Activated naive CD8-positive, alpha-beta T cell treated with anti-CD3 and anti-CD28 coated beads, Interleukin-2, amount 10 ng/mL, durations not matched to agents 7 days and 5 days (primary cell): ENCODE measurements around the gene AIF1L. TPM values are rescaled to one million over a fixed set of nuclear protein-coding genes. Genes with fewer than 3 reads are reported as not detected.
A peak's percentile ranks its signal among the peaks of the same experiment; 100 is the strongest.
"Not testable (repeated sequence)": the region's sequence is repeated elsewhere in the genome, so short reads cannot be mapped to it uniquely, and the experiment has no call there.

Experiments used
- ATAC-seq: fragments of 150-1000 bp; cut with Tn5 transposase; one replicate; pipeline ENCODE4 v1.10.0; 2021; ENCODE audit warnings: low read depth, moderate library complexity
- POLR2A ChIA-PET: fragments of 350-600 bp; sonication (Branson Sonifier 250); formaldehyde crosslinking; loops from one replicate; lab custom pipeline; 2021; ENCODE audit warnings: antibody characterized with exemption; lab: Charles Lee
- DNase-seq: peaks from one replicate; pipeline ENCODE4 v3.0.0; 2021
- H3K27ac Mint-ChIP-seq: one replicate; pipeline ENCODE4 v1.8.0; 2022; ENCODE audit warnings: mild to moderate bottlenecking, mixed read lengths
- H3K27me3 Mint-ChIP-seq: one replicate; pipeline ENCODE4 v1.8.0; 2022; ENCODE audit warnings: mild to moderate bottlenecking, moderate library complexity, mixed read lengths
- H3K36me3 Mint-ChIP-seq: one replicate; pipeline ENCODE4 v1.8.0; 2021; ENCODE audit warnings: mild to moderate bottlenecking, mixed read lengths
- H3K4me1 Mint-ChIP-seq: one replicate; pipeline ENCODE4 v1.8.0; 2021; ENCODE audit warnings: mixed read lengths
- H3K4me3 Mint-ChIP-seq: one replicate; pipeline ENCODE4 v1.8.0; 2022; ENCODE audit warnings: mild to moderate bottlenecking, moderate library complexity, mixed read lengths
- H3K9me3 Mint-ChIP-seq: one replicate; pipeline ENCODE4 v1.8.0; 2021; ENCODE audit warnings: mixed read lengths
- total RNA-seq, 2 experiments: library from RNA; stranded (reverse); gene quantifications; one replicate each; pipeline ENCODE4 v1.2.3, GENCODE V29; 2021

Gene AIF1L
- total RNA-seq, 2 experiments from 2014 or later: 0.34 to 0.42 TPM

GRCh38 chr9:131112374-131113154 lies 16.2 kb downstream of the AIF1L start:
- POLR2A ChIA-PET: interaction anchor here (1.2 kb wide), 1 partner anchor 12 kb away, joined by 4 read pairs; the partner anchor contains the start of gene NUP214
- no peaks in the 10 kb centered on the region for H3K9me3 Mint-ChIP-seq

GRCh38 chr9:131113655-131114054 lies 17.3 kb downstream of the AIF1L start:
- Mint-ChIP-seq H3K27ac (no peak overlapping the region), H3K27me3 (peaks cover 8% of the 10 kb centered on the region), H3K9me3 (no peaks in the 10 kb centered on the region), H3K36me3 (no peaks in the 10 kb centered on the region), H3K4me1 (no peaks in the 10 kb centered on the region), H3K4me3 (no peak overlapping the region)
- POLR2A ChIA-PET: interaction anchor here (0.8 kb wide), 1 partner anchor 12 kb away, joined by 4 read pairs; the partner anchor contains the start of gene NUP214
- DNase-seq (no peak), ATAC-seq (no peak)

More at GRCh38 chr9:131112374-131113154, 16.2 kb downstream of the AIF1L start:
- Mint-ChIP-seq H3K4me3 (no peak overlapping the region), H3K4me1 (peaks cover 1% of the 10 kb centered on the region), H3K27me3 (peaks cover 5% of the 10 kb centered on the region), H3K36me3 (no peaks in the 10 kb centered on the region), H3K27ac (no peak overlapping the region)
- DNase-seq (no peak), ATAC-seq (no peak)

- Mint-ChIP-seq H3K36me3 (no peaks in the 10 kb centered on the region), H3K4me3 (no peak overlapping the region), H3K27me3 (peaks cover 8% of the 10 kb centered on the region), H3K27ac (no peak overlapping the region), H3K4me1 (no peaks in the 10 kb centered on the region), H3K9me3 (no peaks in the 10 kb centered on the region)
- POLR2A ChIA-PET: interaction anchor here (0.8 kb wide), 1 partner anchor 12 kb away, joined by 4 read pairs; the partner anchor contains the start of gene NUP214
- DNase-seq (no peak), ATAC-seq (no peak)
These were observed 17.8 kb downstream of the AIF1L start for GRCh38 chr9:131114084-131114535.

- H3K9me3 Mint-ChIP-seq, POLR2A ChIA-PET, H3K4me1 Mint-ChIP-seq, DNase-seq, ATAC-seq, H3K36me3 Mint-ChIP-seq, H3K27me3 Mint-ChIP-seq, H3K27ac Mint-ChIP-seq, H3K4me3 Mint-ChIP-seq: not testable (repeated sequence)
These were observed 19.0 kb downstream of the AIF1L start for GRCh38 chr9:131115360-131115742.

GRCh38 chr9:131116281-131117120 lies 20.2 kb downstream of the AIF1L start:
- H3K9me3 Mint-ChIP-seq: no peaks in the 10 kb centered on the region
- DNase-seq: no peak
- H3K4me3 Mint-ChIP-seq: no peak overlapping the region
- no peaks in the 10 kb centered on the region for H3K36me3 Mint-ChIP-seq
- ATAC-seq: no peak
- no peaks in the 10 kb centered on the region for H3K4me1 Mint-ChIP-seq
- POLR2A ChIA-PET: interaction anchor here (1.0 kb wide), 1 partner anchor 9 kb away, joined by 3 read pairs; the partner anchor contains the start of gene NUP214
- H3K27me3 Mint-ChIP-seq: peaks cover 8% of the 10 kb centered on the region
- H3K27ac Mint-ChIP-seq: no peak overlapping the region

GRCh38 chr9:131117121-131117761 lies 20.9 kb downstream of the AIF1L start:
- POLR2A ChIA-PET: no interaction called here
- no peak for ATAC-seq
- H3K9me3 Mint-ChIP-seq: no peaks in the 10 kb centered on the region

GRCh38 chr9:131117762-131118145 lies 21.4 kb downstream of the AIF1L start:
- DNase-seq (no peak), ATAC-seq (no peak)
- POLR2A ChIA-PET: no interaction called here
- no peak overlapping the region for H3K27ac Mint-ChIP-seq
- no peaks in the 10 kb centered on the region for H3K36me3 Mint-ChIP-seq
- no peak overlapping the region for H3K4me3 Mint-ChIP-seq
- no peaks in the 10 kb centered on the region for H3K4me1 Mint-ChIP-seq
- H3K27me3 Mint-ChIP-seq: peaks cover 8% of the 10 kb centered on the region
- no peaks in the 10 kb centered on the region for H3K9me3 Mint-ChIP-seq

More at GRCh38 chr9:131117121-131117761, 20.9 kb downstream of the AIF1L start:
- no peak overlapping the region for H3K4me3 Mint-ChIP-seq
- no peaks in the 10 kb centered on the region for H3K4me1 Mint-ChIP-seq
- H3K36me3 Mint-ChIP-seq: no peaks in the 10 kb centered on the region
- no peak overlapping the region for H3K27ac Mint-ChIP-seq
- peaks cover 8% of the 10 kb centered on the region for H3K27me3 Mint-ChIP-seq
- no peak for DNase-seq

- peaks cover 6% of the 10 kb centered on the region for H3K27me3 Mint-ChIP-seq
These were observed 23.3 kb downstream of the AIF1L start for GRCh38 chr9:131119600-131119999.

GRCh38 chr9:131120620-131121228 lies 24.4 kb downstream of the AIF1L start:
- ATAC-seq (no peak), DNase-seq (no peak)
- POLR2A ChIA-PET: no interaction called here
- no peak overlapping the region for H3K27ac Mint-ChIP-seq
- peaks cover 6% of the 10 kb centered on the region for H3K27me3 Mint-ChIP-seq
- no peaks in the 10 kb centered on the region for H3K9me3 Mint-ChIP-seq
- H3K36me3 Mint-ChIP-seq: no peaks in the 10 kb centered on the region
- H3K4me1 Mint-ChIP-seq: peaks cover 3% of the 10 kb centered on the region
- no peak overlapping the region for H3K4me3 Mint-ChIP-seq

More at GRCh38 chr9:131119600-131119999, 23.3 kb downstream of the AIF1L start:
- Mint-ChIP-seq H3K36me3 (no peaks in the 10 kb centered on the region), H3K4me3 (no peak overlapping the region), H3K27ac (no peak overlapping the region), H3K9me3 (no peaks in the 10 kb centered on the region), H3K4me1 (peaks cover under 1% of the 10 kb centered on the region)
- ATAC-seq (no peak), DNase-seq (no peak)
- POLR2A ChIA-PET: no interaction called here

GRCh38 chr9:131121346-131121745 lies 25.0 kb downstream of the AIF1L start:
- Mint-ChIP-seq H3K4me1 (peaks cover 8% of the 10 kb centered on the region), H3K4me3 (no peak overlapping the region), H3K9me3 (no peaks in the 10 kb centered on the region), H3K27ac (no peak overlapping the region), H3K27me3 (peaks cover 2% of the 10 kb centered on the region), H3K36me3 (no peaks in the 10 kb centered on the region)
- DNase-seq: no peak
- no peak for ATAC-seq
- POLR2A ChIA-PET: no interaction called here

GRCh38 chr9:131122158-131122557 lies 25.8 kb downstream of the AIF1L start:
- no peaks in the 10 kb centered on the region for H3K36me3 Mint-ChIP-seq
- POLR2A ChIA-PET: interaction anchor here (0.6 kb wide), 1 partner anchor 361 kb away, joined by 5 read pairs; no protein-coding TSS in a partner anchor
- no peak overlapping the region for H3K27ac Mint-ChIP-seq
- no peak overlapping the region for H3K4me3 Mint-ChIP-seq
- no peak for DNase-seq
- ATAC-seq: no peak
- H3K4me1 Mint-ChIP-seq: peaks cover 11% of the 10 kb centered on the region
- H3K9me3 Mint-ChIP-seq: no peaks in the 10 kb centered on the region
- peaks cover 2% of the 10 kb centered on the region for H3K27me3 Mint-ChIP-seq

- ATAC-seq (no peak), DNase-seq (peak; percentile 42)
- Mint-ChIP-seq H3K27me3 (no peaks in the 10 kb centered on the region), H3K9me3 (no peaks in the 10 kb centered on the region), H3K27ac (peak overlapping the region; percentile 89), H3K4me3 (peak overlapping the region; percentile 87), H3K36me3 (peaks cover 14% of the 10 kb centered on the region), H3K4me1 (peaks cover 15% of the 10 kb centered on the region)
- POLR2A ChIA-PET: interaction anchor here (0.6 to 1.5 kb wide), 17 partner anchors 9 to 620 kb away, joined by 3 to 9 read pairs (median 3); no protein-coding TSS in a partner anchor
These were observed 28.6 kb downstream of the AIF1L start for GRCh38 chr9:131125038-131125287.
